GM12878 (cell line): ENCODE data around the gene RTN4R. TPM values are rescaled to one million over a fixed set of nuclear protein-coding genes. Genes with fewer than 3 reads are reported as not detected.

Experiments used
- ATAC-seq: fragments of 200-7000 bp; cut with Tn5 transposase; 3 replicates; pipeline ENCODE4 v1.9.1; 2020; ENCODE audit warnings: mild to moderate bottlenecking, moderate library complexity
- BruUV-seq: library from RNA; stranded (reverse); fragments of 400-500 nt; replicated peaks from 2 replicates; lab custom pipeline; 2021; lab: Mats Ljungman, UMichigan
- CTCF ChIA-PET: fragments of 300-600 bp; sonication (Branson Sonifier 250); formaldehyde crosslinking; extraction: SDS; loops from one replicate; lab custom pipeline; 2021; ENCODE audit warnings: inconsistent platforms; lab: Yijun Ruan, JAX
- POLR2A ChIA-PET: fragments of 350-600 bp; formaldehyde crosslinking; extraction: SDS; loops from one replicate; lab custom pipeline; 2021; ENCODE audit warnings: inconsistent platforms; lab: Charles Lee
- RAD21 ChIA-PET: fragments of 300-600 bp; sonication (Branson Sonifier 250); formaldehyde crosslinking; loops from one replicate; lab custom pipeline; 2023; ENCODE audit warnings: antibody characterized with exemption; ENCODE audit not compliant: unreplicated experiment; lab: Charles Lee
- SMC1A ChIA-PET: fragments of 300-600 bp; sonication (Branson Sonifier 250); formaldehyde crosslinking; loops from one replicate; lab custom pipeline; 2023; ENCODE audit not compliant: unreplicated experiment, uncharacterized antibody; lab: Charles Lee
- DNase-seq: peaks from one replicate; pipeline ENCODE4 v3.0.0-alpha.2; 2011; ENCODE audit warnings: low read depth, low spot score
- FAIRE-seq: peaks from 3 replicates; lab custom pipeline; 2011; peaks lifted over from hg19 to GRCh38; lab: Jason Lieb, UNC
- H2AFZ ChIP-seq: 2 replicates; pipeline ENCODE4 v1.6.0; 2011; ENCODE audit warnings: low read depth, low read length, control low read depth; ENCODE audit not compliant: control insufficient read depth
- H3K27ac ChIP-seq: 2 replicates; pipeline ENCODE4 v1.5.1; 2011; ENCODE audit warnings: control low read depth; ENCODE audit not compliant: control insufficient read depth, insufficient read depth
- H3K27me3 ChIP-seq, 2 experiments: replicated peaks in 1 of 2; 2 replicates each; pipeline versions ENCODE4 v1.6.0 to v1.6.1; 2011; ENCODE audit warnings: low read length in 1 of 2; ENCODE audit not compliant: control insufficient read depth in 2 of 2, insufficient read depth in 2 of 2
- H3K36me3 ChIP-seq, 2 experiments: 2 replicates each; pipeline ENCODE4 v1.5.1; 2011; ENCODE audit warnings: low read length in 1 of 2; ENCODE audit not compliant: control insufficient read depth in 2 of 2, insufficient read depth in 2 of 2
- H3K4me1 ChIP-seq: 2 replicates; pipeline ENCODE4 v1.6.1; 2011; ENCODE audit warnings: mild to moderate bottlenecking, low read length, moderate library complexity, mixed read lengths; ENCODE audit not compliant: control insufficient read depth, insufficient read depth
- H3K4me2 ChIP-seq: 2 replicates; pipeline ENCODE4 v1.6.0; 2011; ENCODE audit warnings: control low read depth; ENCODE audit not compliant: control insufficient read depth, insufficient read depth
- H3K4me3 ChIP-seq: fragments of 200-600 bp; sonication (generic); 2 replicates; pipeline ENCODE4 v1.5.1; 2016
- H3K79me2 ChIP-seq: 2 replicates; pipeline ENCODE4 v1.6.0; 2011; ENCODE audit warnings: low read length; ENCODE audit not compliant: control insufficient read depth, insufficient read depth
- H3K9ac ChIP-seq: 2 replicates; pipeline ENCODE4 v1.8.0; 2011; ENCODE audit warnings: low read length, control low read depth, mixed read lengths; ENCODE audit not compliant: control insufficient read depth, insufficient read depth
- H3K9me3 ChIP-seq: replicated peaks from 3 replicates; pipeline ENCODE4 v1.5.1; 2011; ENCODE audit warnings: mild to moderate bottlenecking, low read length; ENCODE audit not compliant: control insufficient read depth, insufficient read depth
- H4K20me1 ChIP-seq: 2 replicates; pipeline ENCODE4 v1.6.0; 2011; ENCODE audit not compliant: control insufficient read depth, insufficient read depth
- IKZF1 ChIP-seq: fragments of 450-650 bp; conservative IDR thresholded peaks from 2 replicates; pipeline ENCODE4 v1.6.1; 2017; ENCODE audit warnings: antibody characterized with exemption, mild to moderate bottlenecking
- JUND ChIP-seq: IDR thresholded peaks from 2 replicates; pipeline ENCODE4 v1.6.1; 2012; ENCODE audit warnings: low read depth, mild to moderate bottlenecking, low read length, improper control_type of control experiment, moderate library complexity
- MTA3 ChIP-seq: IDR thresholded peaks from 2 replicates; pipeline ENCODE4 v1.6.1; 2012; ENCODE audit warnings: low read length, inconsistent platforms, borderline replicate concordance
- NBN ChIP-seq: fragments of 450-650 bp; IDR thresholded peaks from 2 replicates; pipeline ENCODE4 v1.6.1; 2016
- RCOR1 ChIP-seq: conservative IDR thresholded peaks from 2 replicates; pipeline ENCODE4 v1.6.1; 2012; ENCODE audit warnings: low read depth, low read length, improper control_type of control experiment
- SUPT20H ChIP-seq: IDR thresholded peaks from 2 replicates; pipeline ENCODE4 v1.6.1; 2011; ENCODE audit warnings: low read depth, mild to moderate bottlenecking, low read length, moderate library complexity, borderline replicate concordance; ENCODE audit not compliant: control insufficient read depth
- TBL1XR1 ChIP-seq: IDR thresholded peaks from 2 replicates; pipeline ENCODE4 v1.6.1; 2012; ENCODE audit warnings: low read depth, low read length, improper control_type of control experiment
- WGBS: methylation state at CpG from one replicate; pipeline ENCODE4 v1.1.6; 2016; ENCODE audit warnings: low lambda C conversion rate; ENCODE audit not compliant: insufficient replicate concordance, insufficient coverage; ENCODE audit errors: missing lambda C conversion rate; 5-methylcytosine and 5-hydroxymethylcytosine counted together
- in situ Hi-C: fragments of 300-500 bp; cut with MboI; formaldehyde crosslinking; loops from 9 replicates; pipeline ENCODE4 v1.14.3; 2018; ENCODE audit warnings: mixed read lengths
- intact Hi-C: fragments of 100-400 bp; cut with micrococcal nuclease; formaldehyde crosslinking; loops from one replicate; pipeline ENCODE4 v1.14.2; 2022; ENCODE audit not compliant: unreplicated experiment
- polyA plus RNA-seq, 11 experiments: library from polyadenylated mRNA; depleted of rRNA in 4 of 11; unstranded in 6 of 11; stranded (reverse) in 5 of 11; fragments of >200 nt; fragmentation: Nextera tagmentation in 4 of 11; fragmentation: Illumina TruSeq in 1 of 11; extraction: Ambion mirVana in 4 of 11; extraction: Trizol in 1 of 11; gene quantifications; 1 replicate in 1 of 11; 2 replicates in 10 of 11; pipeline versions ENCODE4 v1.2.1 to v1.2.3, GENCODE V29; 2011 to 2016; ENCODE audit warnings: inconsistent platforms in 2 of 11, missing spikeins in 2 of 11, low read depth in 1 of 11
- total RNA-seq, 4 experiments: library from RNA; depleted of rRNA in 3 of 4; stranded (reverse); fragments of >200 nt in 3 of 4; fragmentation: Illumina TruSeq in 1 of 4; extraction: Trizol in 1 of 4; gene quantifications; 2 replicates each; pipeline versions ENCODE4 v1.2.1 to v1.2.3, GENCODE V29; 2013 to 2021
- TF ChIP-seq, protein P1 (sequence below): fragments of 150-350 bp; IDR thresholded peaks from 2 replicates; pipeline ENCODE4 v1.6.1; 2014; ENCODE audit warnings: mild to moderate bottlenecking, low read depth, low read length
- TF ChIP-seq, protein P2 (sequence below), 3 experiments: IDR thresholded peaks in 2 of 3; conservative IDR thresholded peaks in 1 of 3; 2 replicates each; pipeline ENCODE4 v1.5.1; 2011; ENCODE audit warnings: low read depth in 3 of 3, low read length in 3 of 3, mild to moderate bottlenecking in 3 of 3, control low read depth in 2 of 3, moderate library complexity in 2 of 3, inconsistent platforms in 1 of 3, mixed read lengths in 1 of 3; ENCODE audit not compliant: control insufficient read depth in 2 of 3, insufficient read depth in 1 of 3; ENCODE audit errors: extremely low read depth in 1 of 3
- TF ChIP-seq, protein P3 (sequence below): fragments of 450-650 bp; conservative IDR thresholded peaks from 2 replicates; pipeline ENCODE4 v1.6.1; 2017; ENCODE audit warnings: mild to moderate bottlenecking, moderate library complexity
- TF ChIP-seq, protein P4 (sequence below): fragments of 450-650 bp; IDR thresholded peaks from 2 replicates; pipeline ENCODE4 v1.6.1; 2017; ENCODE audit warnings: mild to moderate bottlenecking, low read depth, inconsistent platforms; ENCODE audit not compliant: poor library complexity, severe bottlenecking

Gene RTN4R
- total and polyA plus RNA-seq, 10 of the 15 experiments (the other 5 are each of a cell fraction or from before 2014, with no cell fraction given) = 0.03 to 1.0 (median 0.60) TPM; not detected in 2

- TF ChIP-seq IKZF1 = no peak
- TF ChIP-seq, all 136 proteins: peak for 0
Measured at GRCh38 chr22:20292673-20293232, 24.6 kb upstream of the RTN4R start (continued).

DNA sequence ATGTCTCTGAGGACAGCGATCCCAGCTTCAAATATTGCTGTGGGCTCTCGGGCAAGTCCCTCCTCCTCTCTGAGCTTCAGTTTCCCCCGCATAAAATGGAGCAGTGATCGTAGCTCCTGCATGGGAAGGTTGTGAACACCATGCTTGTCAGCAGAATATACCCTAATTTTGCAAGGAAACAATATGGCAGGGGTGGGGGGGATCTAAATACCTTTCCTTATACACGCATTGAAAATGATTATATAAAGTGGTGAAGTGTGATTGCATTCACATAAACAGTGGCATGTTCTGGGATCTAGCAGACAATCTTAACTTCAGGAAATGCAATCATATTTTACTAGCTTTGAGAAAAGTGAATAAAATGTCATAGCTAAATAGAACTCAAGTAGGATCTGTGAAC lies 24.0 kb upstream of the RTN4R start:
- ChIA-PET POLR2A (no interaction called here), RAD21 (no interaction called here), SMC1A (interaction anchor here (0.5 kb wide), 1 partner anchor 254 kb away, joined by 4 read pairs; no protein-coding TSS in a partner anchor), CTCF (interaction anchor here (1.2 kb wide), 1 partner anchor 164 kb away, joined by 3 read pairs; no protein-coding TSS in a partner anchor)
- TF ChIP-seq, protein P1, sequence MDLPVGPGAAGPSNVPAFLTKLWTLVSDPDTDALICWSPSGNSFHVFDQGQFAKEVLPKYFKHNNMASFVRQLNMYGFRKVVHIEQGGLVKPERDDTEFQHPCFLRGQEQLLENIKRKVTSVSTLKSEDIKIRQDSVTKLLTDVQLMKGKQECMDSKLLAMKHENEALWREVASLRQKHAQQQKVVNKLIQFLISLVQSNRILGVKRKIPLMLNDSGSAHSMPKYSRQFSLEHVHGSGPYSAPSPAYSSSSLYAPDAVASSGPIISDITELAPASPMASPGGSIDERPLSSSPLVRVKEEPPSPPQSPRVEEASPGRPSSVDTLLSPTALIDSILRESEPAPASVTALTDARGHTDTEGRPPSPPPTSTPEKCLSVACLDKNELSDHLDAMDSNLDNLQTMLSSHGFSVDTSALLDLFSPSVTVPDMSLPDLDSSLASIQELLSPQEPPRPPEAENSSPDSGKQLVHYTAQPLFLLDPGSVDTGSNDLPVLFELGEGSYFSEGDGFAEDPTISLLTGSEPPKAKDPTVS = no peak
- TF ChIP-seq JUND = no peak
- TF ChIP-seq, protein P2, sequence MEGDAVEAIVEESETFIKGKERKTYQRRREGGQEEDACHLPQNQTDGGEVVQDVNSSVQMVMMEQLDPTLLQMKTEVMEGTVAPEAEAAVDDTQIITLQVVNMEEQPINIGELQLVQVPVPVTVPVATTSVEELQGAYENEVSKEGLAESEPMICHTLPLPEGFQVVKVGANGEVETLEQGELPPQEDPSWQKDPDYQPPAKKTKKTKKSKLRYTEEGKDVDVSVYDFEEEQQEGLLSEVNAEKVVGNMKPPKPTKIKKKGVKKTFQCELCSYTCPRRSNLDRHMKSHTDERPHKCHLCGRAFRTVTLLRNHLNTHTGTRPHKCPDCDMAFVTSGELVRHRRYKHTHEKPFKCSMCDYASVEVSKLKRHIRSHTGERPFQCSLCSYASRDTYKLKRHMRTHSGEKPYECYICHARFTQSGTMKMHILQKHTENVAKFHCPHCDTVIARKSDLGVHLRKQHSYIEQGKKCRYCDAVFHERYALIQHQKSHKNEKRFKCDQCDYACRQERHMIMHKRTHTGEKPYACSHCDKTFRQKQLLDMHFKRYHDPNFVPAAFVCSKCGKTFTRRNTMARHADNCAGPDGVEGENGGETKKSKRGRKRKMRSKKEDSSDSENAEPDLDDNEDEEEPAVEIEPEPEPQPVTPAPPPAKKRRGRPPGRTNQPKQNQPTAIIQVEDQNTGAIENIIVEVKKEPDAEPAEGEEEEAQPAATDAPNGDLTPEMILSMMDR (IDR thresholded peaks at IDR 0.05 in 2 of 3, conservative IDR thresholded peaks at IDR 0.05 in 1 of 3; ENCODE audit: control insufficient read depth in 2 of 3, extremely low read depth in 1 of 3, insufficient read depth in 1 of 3, low read depth in 3 of 3, low read length in 3 of 3) = no peak
- no peak for TF ChIP-seq TBL1XR1
- TF ChIP-seq RCOR1 = no peak
- TF ChIP-seq, protein P3, sequence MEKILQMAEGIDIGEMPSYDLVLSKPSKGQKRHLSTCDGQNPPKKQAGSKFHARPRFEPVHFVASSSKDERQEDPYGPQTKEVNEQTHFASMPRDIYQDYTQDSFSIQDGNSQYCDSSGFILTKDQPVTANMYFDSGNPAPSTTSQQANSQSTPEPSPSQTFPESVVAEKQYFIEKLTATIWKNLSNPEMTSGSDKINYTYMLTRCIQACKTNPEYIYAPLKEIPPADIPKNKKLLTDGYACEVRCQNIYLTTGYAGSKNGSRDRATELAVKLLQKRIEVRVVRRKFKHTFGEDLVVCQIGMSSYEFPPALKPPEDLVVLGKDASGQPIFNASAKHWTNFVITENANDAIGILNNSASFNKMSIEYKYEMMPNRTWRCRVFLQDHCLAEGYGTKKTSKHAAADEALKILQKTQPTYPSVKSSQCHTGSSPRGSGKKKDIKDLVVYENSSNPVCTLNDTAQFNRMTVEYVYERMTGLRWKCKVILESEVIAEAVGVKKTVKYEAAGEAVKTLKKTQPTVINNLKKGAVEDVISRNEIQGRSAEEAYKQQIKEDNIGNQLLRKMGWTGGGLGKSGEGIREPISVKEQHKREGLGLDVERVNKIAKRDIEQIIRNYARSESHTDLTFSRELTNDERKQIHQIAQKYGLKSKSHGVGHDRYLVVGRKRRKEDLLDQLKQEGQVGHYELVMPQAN = no peak
- TF ChIP-seq, protein P4, sequence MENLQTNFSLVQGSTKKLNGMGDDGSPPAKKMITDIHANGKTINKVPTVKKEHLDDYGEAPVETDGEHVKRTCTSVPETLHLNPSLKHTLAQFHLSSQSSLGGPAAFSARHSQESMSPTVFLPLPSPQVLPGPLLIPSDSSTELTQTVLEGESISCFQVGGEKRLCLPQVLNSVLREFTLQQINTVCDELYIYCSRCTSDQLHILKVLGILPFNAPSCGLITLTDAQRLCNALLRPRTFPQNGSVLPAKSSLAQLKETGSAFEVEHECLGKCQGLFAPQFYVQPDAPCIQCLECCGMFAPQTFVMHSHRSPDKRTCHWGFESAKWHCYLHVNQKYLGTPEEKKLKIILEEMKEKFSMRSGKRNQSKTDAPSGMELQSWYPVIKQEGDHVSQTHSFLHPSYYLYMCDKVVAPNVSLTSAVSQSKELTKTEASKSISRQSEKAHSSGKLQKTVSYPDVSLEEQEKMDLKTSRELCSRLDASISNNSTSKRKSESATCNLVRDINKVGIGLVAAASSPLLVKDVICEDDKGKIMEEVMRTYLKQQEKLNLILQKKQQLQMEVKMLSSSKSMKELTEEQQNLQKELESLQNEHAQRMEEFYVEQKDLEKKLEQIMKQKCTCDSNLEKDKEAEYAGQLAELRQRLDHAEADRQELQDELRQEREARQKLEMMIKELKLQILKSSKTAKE = no peak
- no peak for TF ChIP-seq SUPT20H
- TF ChIP-seq MTA3 = no peak
- TF ChIP-seq NBN = no peak
- H3K9me3 ChIP-seq = no peaks in the 10 kb centered on the region
- DNase-seq (no peak), FAIRE-seq (no peak), ATAC-seq (no peak)
- H3K27ac ChIP-seq = no peak overlapping the region
- intact Hi-C loops (no loop called here), in situ Hi-C loops (loop anchor here (10.0 kb wide), 1 partner anchor 137 kb away; the partner anchor contains the start of gene CCDC188)
- H3K4me1 ChIP-seq = no peaks in the 10 kb centered on the region
- BruUV-seq = no TSS peak
- 12% methylated on average over 5 of the region's 5 CpGs for WGBS
- no peaks in the 10 kb centered on the region; a peak in 2 of 4 replicates for H3K27me3 ChIP-seq
- H3K4me3 ChIP-seq = no peak overlapping the region
- no peak overlapping the region for H3K9ac ChIP-seq
- no peaks in the 10 kb centered on the region for H3K79me2 ChIP-seq
- H3K36me3 ChIP-seq = no peaks in the 10 kb centered on the region
- H3K4me2 ChIP-seq = no peak overlapping the region
- no peak overlapping the region for H2AFZ ChIP-seq
- no peaks in the 10 kb centered on the region for H4K20me1 ChIP-seq
